Activated CD8-positive, alpha-beta T cell treated with anti-CD3 and anti-CD28 coated beads for 36 hours (primary cell): Measurements from ENCODE around the gene SELENON. TPM values are rescaled to one million over a fixed set of nuclear protein-coding genes. Genes with fewer than 3 reads are reported as not detected.

Source experiments
- ATAC-seq: fragments of 200-7000 bp; cut with Tn5 transposase; one replicate; pipeline ENCODE4 v1.10.0; 2021; ENCODE audit warnings: mild to moderate bottlenecking, moderate library complexity
- CTCF ChIA-PET: fragments of 350-600 bp; sonication (Branson Sonifier 250); formaldehyde crosslinking; loops from one replicate; lab custom pipeline; 2021; ENCODE audit warnings: antibody characterized with exemption; lab: Charles Lee
- POLR2A ChIA-PET: fragments of 350-600 bp; sonication (Branson Sonifier 250); formaldehyde crosslinking; loops from one replicate; lab custom pipeline; 2021; ENCODE audit warnings: antibody characterized with exemption; lab: Charles Lee
- DNase-seq: peaks from one replicate; pipeline ENCODE4 v3.0.0-alpha.2; 2020
- H3K27ac Mint-ChIP-seq: one replicate; pipeline ENCODE4 v1.8.0; 2021; ENCODE audit warnings: mild to moderate bottlenecking, mixed read lengths
- H3K27me3 Mint-ChIP-seq: one replicate; pipeline ENCODE4 v1.8.0; 2021; ENCODE audit warnings: mixed read lengths
- H3K36me3 Mint-ChIP-seq: one replicate; pipeline ENCODE4 v1.8.0; 2021; ENCODE audit warnings: low read depth, mixed read lengths
- H3K4me1 Mint-ChIP-seq: one replicate; pipeline ENCODE4 v1.8.0; 2021; ENCODE audit warnings: low read depth, mixed read lengths
- H3K4me3 Mint-ChIP-seq: one replicate; pipeline ENCODE4 v1.8.0; 2021; ENCODE audit warnings: mild to moderate bottlenecking, moderate library complexity, mixed read lengths
- H3K9me3 Mint-ChIP-seq: one replicate; pipeline ENCODE4 v1.8.0; 2021; ENCODE audit warnings: mixed read lengths
- CTCF ChIP-seq: fragments of 200-600 bp; IDR thresholded peaks from one replicate; pipeline ENCODE4 v1.8.0; 2022; ENCODE audit warnings: antibody characterized with exemption, mild to moderate bottlenecking
- intact Hi-C: fragments of 100-400 bp; cut with micrococcal nuclease; formaldehyde crosslinking; loops from one replicate; pipeline ENCODE4 v1.10.0; 2022
- total RNA-seq, 2 experiments: library from RNA; stranded (reverse); gene quantifications; one replicate each; pipeline ENCODE4 v1.2.3, GENCODE V29; 2021

Gene SELENON
- total RNA-seq, 2 experiments from 2014 or later: 15.3 to 17.7 TPM

GRCh38 chr1:25765923-25766589 is 33.9 kb upstream of the SELENON start:
- peaks cover 3% of the 10 kb centered on the region for H3K36me3 Mint-ChIP-seq
- H3K27me3 Mint-ChIP-seq: no peaks in the 10 kb centered on the region
- TF ChIP-seq CTCF: no peak
- DNase-seq: no peak
- H3K27ac Mint-ChIP-seq: peak overlapping the region; percentile 32
- ChIA-PET POLR2A (interaction anchor here (1.2 to 2.1 kb wide), 5 partner anchors 9 to 194 kb away, joined by 3 to 6 read pairs (median 4); no protein-coding TSS in a partner anchor), CTCF (interaction anchor here (1.3 to 1.9 kb wide), 4 partner anchors 9 to 147 kb away, joined by 3 to 6 read pairs (median 6); no protein-coding TSS in a partner anchor)
- H3K9me3 Mint-ChIP-seq: no peaks in the 10 kb centered on the region
- ATAC-seq: no peak
- H3K4me3 Mint-ChIP-seq: no peak overlapping the region
- H3K4me1 Mint-ChIP-seq: peaks cover 43% of the 10 kb centered on the region
- intact Hi-C loops: no loop called here

DNA sequence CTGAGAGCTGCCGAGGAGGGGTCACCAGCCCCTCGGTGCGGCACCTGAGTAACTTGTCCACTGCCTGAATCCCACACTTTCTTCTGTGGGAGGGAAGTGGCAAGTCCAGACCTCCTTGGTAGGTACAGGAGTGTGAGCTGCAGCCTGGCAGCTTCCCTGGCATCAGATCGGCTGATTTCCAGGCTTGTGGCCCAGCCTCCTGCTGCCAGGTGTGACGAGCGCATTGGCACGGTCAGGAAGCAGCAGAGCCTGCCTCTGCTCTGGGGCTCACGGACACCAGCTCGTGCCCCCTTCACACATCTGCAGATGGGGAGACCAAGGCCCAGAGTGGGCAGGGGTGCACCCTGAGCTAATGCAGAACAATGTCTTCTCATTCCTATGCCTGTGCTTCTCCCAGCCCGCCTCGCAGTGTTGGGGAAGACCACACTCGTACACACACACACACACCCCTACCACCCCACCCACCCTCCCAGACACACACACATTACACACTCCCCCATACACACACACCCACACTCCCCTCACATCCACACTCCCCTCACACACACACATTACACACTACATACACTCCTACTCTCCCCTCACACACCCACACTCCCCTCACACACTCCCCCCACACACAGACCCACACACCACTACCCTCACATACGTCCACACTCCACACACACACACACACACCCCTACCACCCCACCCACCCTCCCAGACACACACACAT is 33.1 kb upstream of the SELENON start:
- DNase-seq: no peak
- peaks cover 4% of the 10 kb centered on the region for H3K36me3 Mint-ChIP-seq
- H3K27me3 Mint-ChIP-seq: no peaks in the 10 kb centered on the region
- ChIA-PET POLR2A (interaction anchor here (1.2 to 2.1 kb wide), 3 partner anchors 8 to 90 kb away, joined by 4 to 6 read pairs (median 6); no protein-coding TSS in a partner anchor), CTCF (interaction anchor here (1.3 to 1.9 kb wide), 4 partner anchors 8 to 148 kb away, joined by 3 to 6 read pairs (median 6); no protein-coding TSS in a partner anchor)
- peaks cover 51% of the 10 kb centered on the region for H3K4me1 Mint-ChIP-seq
- no peak for TF ChIP-seq CTCF
- H3K4me3 Mint-ChIP-seq: no peak overlapping the region
- intact Hi-C loops: no loop called here
- no peaks in the 10 kb centered on the region for H3K9me3 Mint-ChIP-seq
- no peak for ATAC-seq
- H3K27ac Mint-ChIP-seq: no peak overlapping the region

DNA sequence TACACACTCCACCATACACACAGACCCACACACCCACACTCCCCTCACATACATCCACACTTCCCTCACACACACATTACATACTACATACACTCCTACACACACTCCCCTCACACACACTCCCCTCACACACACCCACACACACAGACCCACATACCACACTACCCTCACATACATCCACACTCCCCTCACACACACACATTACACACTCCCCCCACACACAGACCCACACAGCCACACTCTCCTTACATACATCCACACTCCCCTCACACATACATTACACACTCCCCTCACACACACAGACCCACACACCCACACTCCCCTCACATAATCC is 32.6 kb upstream of the SELENON start:
- ChIA-PET POLR2A (interaction anchor here (1.9 kb wide), 1 partner anchor 91 kb away, joined by 6 read pairs; no protein-coding TSS in a partner anchor), CTCF (no interaction called here)
- intact Hi-C loops: no loop called here

DNA sequence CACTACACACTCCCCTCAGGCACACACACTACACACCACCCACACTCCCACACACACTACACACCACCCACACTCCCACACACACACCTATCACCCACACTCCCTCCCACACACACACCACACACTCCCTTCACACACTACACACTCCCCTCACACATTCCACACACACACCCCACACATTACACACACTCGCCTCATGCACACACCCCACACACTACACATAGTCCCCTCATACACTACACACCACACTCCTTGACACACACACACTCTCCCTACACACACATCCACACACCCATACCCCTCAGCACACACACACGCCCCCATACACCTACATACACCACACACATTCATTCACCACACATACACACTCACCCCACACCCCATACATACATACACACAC is 31.0 kb upstream of the SELENON start:
- POLR2A ChIA-PET: no interaction called here
- ATAC-seq (no peak), DNase-seq (no peak)
- Mint-ChIP-seq H3K9me3 (no peaks in the 10 kb centered on the region), H3K4me3 (no peak overlapping the region), H3K27ac (no peak overlapping the region), H3K4me1 (peaks cover 71% of the 10 kb centered on the region), H3K27me3 (no peaks in the 10 kb centered on the region), H3K36me3 (peaks cover 10% of the 10 kb centered on the region)
- no peak for TF ChIP-seq CTCF
- intact Hi-C loops: no loop called here
- CTCF ChIA-PET: interaction anchor here (1.5 kb wide), 1 partner anchor 14 kb away, joined by 3 read pairs; no protein-coding TSS in a partner anchor

More for the DNA sequence above, 32.6 kb upstream of the SELENON start:
- DNase-seq (no peak), ATAC-seq (no peak)
- H3K27me3 Mint-ChIP-seq: no peaks in the 10 kb centered on the region
- no peak overlapping the region for H3K4me3 Mint-ChIP-seq
- H3K9me3 Mint-ChIP-seq: no peaks in the 10 kb centered on the region
- TF ChIP-seq CTCF: no peak
- H3K27ac Mint-ChIP-seq: no peak overlapping the region
- peaks cover 8% of the 10 kb centered on the region for H3K36me3 Mint-ChIP-seq
- H3K4me1 Mint-ChIP-seq: peaks cover 55% of the 10 kb centered on the region
